Hepatocyte (in vitro differentiated cells): ENCODE measurements around the gene MGAT5. TPM values are rescaled to one million over a fixed set of nuclear protein-coding genes. Genes with fewer than 3 reads are reported as not detected.

Experiments
- DNase-seq: peaks from one replicate; pipeline ENCODE4 v3.0.0-alpha.2; 2016; ENCODE audit warnings: low spot score
- H2AFZ ChIP-seq: fragments of 200-600 bp; sonication (generic); 2 replicates; pipeline ENCODE4 v1.6.0; 2016; ENCODE audit warnings: antibody characterized with exemption, mild to moderate bottlenecking
- H3K27ac ChIP-seq: fragments of 200-600 bp; sonication (generic); 2 replicates; pipeline ENCODE4 v1.5.1; 2016; ENCODE audit warnings: mild to moderate bottlenecking
- H3K27me3 ChIP-seq: fragments of 200-600 bp; sonication (generic); 2 replicates; pipeline ENCODE4 v1.6.1; 2016
- H3K36me3 ChIP-seq: fragments of 200-600 bp; sonication (generic); replicated peaks from 2 replicates; pipeline ENCODE4 v1.5.1; 2016; ENCODE audit warnings: low read depth; ENCODE audit not compliant: insufficient read depth
- H3K4me1 ChIP-seq: fragments of 200-600 bp; sonication (generic); 2 replicates; pipeline ENCODE4 v1.5.1; 2016; ENCODE audit warnings: mild to moderate bottlenecking, moderate library complexity; ENCODE audit not compliant: insufficient read depth
- H3K4me2 ChIP-seq: fragments of 200-600 bp; sonication (generic); 2 replicates; pipeline ENCODE4 v1.6.0; 2016
- H3K4me3 ChIP-seq: fragments of 200-600 bp; sonication (generic); 2 replicates; pipeline ENCODE4 v1.5.1; 2016; ENCODE audit warnings: mild to moderate bottlenecking
- H3K79me2 ChIP-seq: fragments of 200-600 bp; sonication (generic); 2 replicates; pipeline ENCODE4 v1.6.0; 2017; ENCODE audit warnings: mild to moderate bottlenecking
- H3K9me2 ChIP-seq: fragments of 200-600 bp; sonication (generic); replicated peaks from 2 replicates; pipeline ENCODE4 v1.6.0; 2017; ENCODE audit warnings: mild to moderate bottlenecking; ENCODE audit not compliant: insufficient read depth
- H3K9me3 ChIP-seq: fragments of 200-600 bp; sonication (generic); 2 replicates; pipeline ENCODE4 v1.5.1; 2016; ENCODE audit warnings: low read depth, mild to moderate bottlenecking
- H4K20me1 ChIP-seq: fragments of 200-600 bp; sonication (generic); 2 replicates; pipeline ENCODE4 v1.6.0; 2016; ENCODE audit warnings: mild to moderate bottlenecking; ENCODE audit not compliant: insufficient read depth, poor library complexity, severe bottlenecking
- CTCF ChIP-seq: fragments of 200-600 bp; sonication (generic); IDR thresholded peaks from 2 replicates; pipeline ENCODE4 v1.5.1; 2016; ENCODE audit warnings: antibody characterized with exemption, mild to moderate bottlenecking; ENCODE audit not compliant: poor library complexity
- EZH2 ChIP-seq: fragments of 200-600 bp; sonication (generic); IDR thresholded peaks from 2 replicates; pipeline ENCODE4 v1.6.1; 2016; ENCODE audit warnings: antibody characterized with exemption, mild to moderate bottlenecking, borderline replicate concordance
- EZH2phosphoT487 ChIP-seq: fragments of 200-600 bp; sonication (generic); IDR thresholded peaks from one replicate; pipeline ENCODE4 v1.6.1; 2018; ENCODE audit warnings: antibody characterized with exemption, mild to moderate bottlenecking, low read depth, moderate library complexity; ENCODE audit not compliant: unreplicated experiment, severe bottlenecking
- WGBS: methylation state at CpG from one replicate; pipeline ENCODE4 v1.1.6; 2016; ENCODE audit warnings: low lambda C conversion rate; ENCODE audit errors: missing lambda C conversion rate; 5-methylcytosine and 5-hydroxymethylcytosine counted together
- polyA plus RNA-seq: library from polyadenylated mRNA; unstranded; fragments of >200 nt; fragmentation: Nextera tagmentation; extraction: Ambion mirVana; gene quantifications from 2 replicates; pipeline ENCODE4 v1.2.1, GENCODE V29; 2016
- total RNA-seq: library from RNA; depleted of rRNA; stranded (reverse); fragments of >200 nt; gene quantifications from 2 replicates; pipeline ENCODE4 v1.2.3, GENCODE V29; 2014

The MGAT5 gene
- total and polyA plus RNA-seq, 2 experiments from 2014 or later, result 9.1 to 30.2 TPM

GRCh38 chr2:134498654-134499053, 244.8 kb downstream of the MGAT5 start:
- Histone ChIP-seq H3K79me2 (no peaks in the 10 kb centered on the region), H2AFZ (no peak overlapping the region), H3K4me1 (no peaks in the 10 kb centered on the region), H3K9me3 (no peaks in the 10 kb centered on the region), H3K4me3 (no peak overlapping the region), H3K27me3 (no peaks in the 10 kb centered on the region), H3K36me3 (no peaks in the 10 kb centered on the region), H3K9me2 (no peaks in the 10 kb centered on the region), H4K20me1 (no peaks in the 10 kb centered on the region), H3K4me2 (no peak overlapping the region), H3K27ac (no peak overlapping the region)
- no peak for DNase-seq
- no peak for TF ChIP-seq EZH2
- TF ChIP-seq EZH2phosphoT487, result no peak
- no peak for TF ChIP-seq CTCF
- WGBS, result 85% methylated on average over 7 of the region's 7 CpGs

GRCh38 chr2:134499307-134499926, 245.5 kb downstream of the MGAT5 start:
- no peak for DNase-seq
- Histone ChIP-seq H3K4me2 (no peak overlapping the region), H3K27me3 (no peaks in the 10 kb centered on the region), H3K9me3 (no peaks in the 10 kb centered on the region), H3K79me2 (no peaks in the 10 kb centered on the region), H3K27ac (no peak overlapping the region), H3K4me1 (no peaks in the 10 kb centered on the region), H3K9me2 (no peaks in the 10 kb centered on the region), H3K4me3 (no peak overlapping the region), H4K20me1 (no peaks in the 10 kb centered on the region), H2AFZ (no peak overlapping the region), H3K36me3 (no peaks in the 10 kb centered on the region)
- 78% methylated on average over 9 of the region's 9 CpGs for WGBS
- TF ChIP-seq CTCF (no peak), EZH2phosphoT487 (no peak), EZH2 (no peak)

GRCh38 chr2:134500211-134500935, 246.5 kb downstream of the MGAT5 start:
- DNase-seq, result peak; percentile 23
- no peak overlapping the region for H3K4me3 ChIP-seq
- H3K9me3 ChIP-seq, result no peaks in the 10 kb centered on the region
- no peak overlapping the region for H2AFZ ChIP-seq
- no peaks in the 10 kb centered on the region for H3K4me1 ChIP-seq
- no peak for TF ChIP-seq EZH2
- no peak for TF ChIP-seq EZH2phosphoT487
- TF ChIP-seq CTCF, result no peak
- no peaks in the 10 kb centered on the region for H4K20me1 ChIP-seq
- H3K9me2 ChIP-seq, result no peaks in the 10 kb centered on the region
- no peaks in the 10 kb centered on the region for H3K27me3 ChIP-seq
- no peaks in the 10 kb centered on the region for H3K36me3 ChIP-seq
- no peaks in the 10 kb centered on the region for H3K79me2 ChIP-seq
- no peak overlapping the region for H3K4me2 ChIP-seq
- 38% methylated on average over 9 of the region's 9 CpGs for WGBS
- H3K27ac ChIP-seq, result no peak overlapping the region
